Measurements from ENCODE around the gene TNFRSF4. TPM values are rescaled to one million over a fixed set of nuclear protein-coding genes. Genes with fewer than 3 reads are reported as not detected.

Gene TNFRSF4
- total and polyA plus RNA-seq, 2 of the 8 experiments (the other 6 are each of a cell fraction or from before 2014, with no cell fraction given) = 0.06 TPM; not detected in 1

DNA sequence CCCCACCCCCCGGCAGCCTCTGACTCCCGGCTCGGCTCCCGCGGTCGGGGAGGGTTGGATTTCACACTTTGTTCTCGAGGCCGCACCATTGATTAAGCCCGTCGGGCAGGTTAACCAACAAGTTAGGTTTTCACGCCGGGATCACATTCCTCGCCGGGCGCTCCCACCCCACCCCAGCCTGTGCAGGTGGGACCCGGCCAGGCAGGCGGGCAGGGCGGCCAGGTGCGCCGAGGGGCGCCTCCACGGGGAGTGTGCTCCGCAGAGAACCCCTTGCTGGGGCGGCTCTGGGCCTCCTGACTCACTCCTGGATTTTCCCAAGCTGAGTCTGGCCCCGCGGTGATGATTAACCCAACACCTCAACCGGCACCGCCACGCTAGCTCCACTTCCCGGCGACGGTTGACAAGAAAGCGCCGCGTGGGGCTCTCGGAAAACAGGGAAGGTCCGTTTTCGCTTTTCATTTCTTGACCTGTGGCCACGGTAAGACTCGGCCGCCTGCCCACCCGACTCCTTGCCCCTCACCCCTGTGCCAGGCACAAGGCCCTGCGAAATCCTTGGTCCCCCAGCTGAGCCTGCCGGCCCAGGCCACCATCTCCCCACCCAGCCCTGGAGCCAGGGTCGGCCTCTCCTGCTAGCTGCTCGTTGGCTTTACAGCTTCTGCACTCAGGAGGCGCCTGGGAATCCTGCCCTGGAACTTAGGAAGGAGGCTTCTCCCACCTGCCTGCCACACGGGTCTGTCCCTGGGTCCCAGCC lies 49.1 kb downstream of the TNFRSF4 start:
- Histone ChIP-seq H3K14ac (ENCODE audit: insufficient read length) (no peak overlapping the region), H3K4ac (replicated peaks; ENCODE audit: insufficient read length, low read depth, low read length) (peak overlapping the region; percentile 99), H3K27me3 (replicated peaks in 1 of 4; ENCODE audit: control insufficient read depth in 3 of 4, extremely low read depth in 1 of 4, insufficient read depth in 3 of 4, low read length in 3 of 4) (no peaks in the 10 kb centered on the region), H3K56ac (replicated peaks; ENCODE audit: insufficient read length, low read depth, low read length) (peak overlapping the region; percentile 25), H2BK15ac (ENCODE audit: low read length) (peak overlapping the region; percentile 72; the same call in 1 of the 2 replicates), H3K18ac (ENCODE audit: extremely low read depth, low read length) (peak overlapping the region; percentile 62), H4K91ac (replicated peaks; ENCODE audit: insufficient read length, low read length) (peak overlapping the region; percentile 95), H3K36me3 (ENCODE audit: control insufficient read depth in 2 of 4, insufficient read depth in 4 of 4, low read length in 3 of 4) (no peaks in the 10 kb centered on the region), H2AK5ac (ENCODE audit: low read depth, low read length) (no peak overlapping the region), H4K8ac (ENCODE audit: extremely low read depth, insufficient read depth, low read length) (peak overlapping the region; percentile 73), H2AFZ (ENCODE audit: low read length) (no peak overlapping the region), H3K9me3 (ENCODE audit: insufficient read depth in 2 of 2, low read depth in 1 of 2, low read length in 1 of 2) (no peaks in the 10 kb centered on the region), H3K4me2 (ENCODE audit: insufficient read depth in 1 of 2, low read depth in 2 of 2, low read length in 2 of 2) (peak overlapping the region; percentile 19 to 23; a peak in 2 of 4 replicates), H4K20me1 (replicated peaks in 1 of 2; ENCODE audit: control insufficient read depth in 1 of 2, insufficient read depth in 2 of 2, low read length in 2 of 2) (no peaks in the 10 kb centered on the region), H3K9ac (replicated peaks in 1 of 4; ENCODE audit: extremely low read depth in 1 of 4, low read depth in 3 of 4, low read length in 3 of 4) (no peak overlapping the region; a peak in 1 of 7 replicates), H3K27ac (ENCODE audit: low read depth, low read length) (no peak overlapping the region), H2BK20ac (ENCODE audit: low read length) (no peak overlapping the region), H3K23ac (ENCODE audit: insufficient read length) (no peak overlapping the region), H3K79me1 (ENCODE audit: low read depth, low read length) (no peaks in the 10 kb centered on the region; the same call in 1 of the 2 replicates), H3K4me1 (replicated peaks in 1 of 4; ENCODE audit: control insufficient read depth in 3 of 4, insufficient read depth in 4 of 4, low read length in 3 of 4) (peaks cover 0 to 37% (median 20%) of the 10 kb centered on the region in 4 experiments; a peak in 6 of 7 replicates), H3K79me2 (ENCODE audit: control insufficient read depth in 1 of 2, insufficient read depth in 2 of 2, low read length in 2 of 2) (no peaks in the 10 kb centered on the region; a peak in 2 of 4 replicates), H2BK120ac (replicated peaks; ENCODE audit: low read depth, low read length) (peak overlapping the region; percentile 33), H2BK5ac (ENCODE audit: low read depth, low read length) (peak overlapping the region; percentile 78; the same call in 1 of the 2 replicates), H3K4me3 (ENCODE audit: extremely low read depth in 1 of 4, insufficient read depth in 2 of 4, low read depth in 3 of 4, low read length in 4 of 4) (peak overlapping the region in 1 of 4 experiments; percentile 25; a peak in 2 of 8 replicates), H4K5ac (ENCODE audit: insufficient read length, low read depth, low read length) (no peak overlapping the region), H3K23me2 (ENCODE audit: low read depth, low read length) (peaks cover 8% of the 10 kb centered on the region; the same call in 1 of the 2 replicates), H2BK12ac (ENCODE audit: low read depth, low read length) (peak overlapping the region; percentile 90)
- ChIA-PET CTCF (ENCODE audit: partially characterized antibody) (interaction anchor here (0.6 to 1.7 kb wide), 10 partner anchors 9 to 137 kb away, joined by 3 to 8 read pairs (median 3); no protein-coding TSS in a partner anchor), POLR2A (ENCODE audit: partially characterized antibody) (interaction anchor here (0.6 to 3.8 kb wide), 7 partner anchors 10 to 151 kb away, joined by 3 to 15 read pairs (median 3); partner anchors contain the start of gene TTLL10)
- DNase-seq (ENCODE audit: low read depth in 1 of 2, low spot score in 2 of 2) = no peak
- no peak for FAIRE-seq
- WGBS, 2 experiments (ENCODE audit: extremely low coverage in 1 of 2, insufficient coverage in 1 of 2, insufficient read length in 1 of 2, insufficient replicate concordance in 2 of 2, low coverage in 1 of 2, low lambda C conversion rate in 2 of 2, missing lambda C conversion rate in 1 of 2) = 48% methylated on average over 31 of the region's 48 CpGs; no CpG with 5 or more reads in 1 of the 2 experiments
- peak; percentile 65 for TF ChIP-seq ASH2L (IDR thresholded peaks at IDR 0.05; ENCODE audit: low read length)
- no peak for TF ChIP-seq SIN3A (conservative IDR thresholded peaks at IDR 0.05 in 1 of 2, IDR thresholded peaks at IDR 0.05 in 1 of 2; ENCODE audit: low read depth in 1 of 2, low read length in 2 of 2)
- TF ChIP-seq, protein P1, sequence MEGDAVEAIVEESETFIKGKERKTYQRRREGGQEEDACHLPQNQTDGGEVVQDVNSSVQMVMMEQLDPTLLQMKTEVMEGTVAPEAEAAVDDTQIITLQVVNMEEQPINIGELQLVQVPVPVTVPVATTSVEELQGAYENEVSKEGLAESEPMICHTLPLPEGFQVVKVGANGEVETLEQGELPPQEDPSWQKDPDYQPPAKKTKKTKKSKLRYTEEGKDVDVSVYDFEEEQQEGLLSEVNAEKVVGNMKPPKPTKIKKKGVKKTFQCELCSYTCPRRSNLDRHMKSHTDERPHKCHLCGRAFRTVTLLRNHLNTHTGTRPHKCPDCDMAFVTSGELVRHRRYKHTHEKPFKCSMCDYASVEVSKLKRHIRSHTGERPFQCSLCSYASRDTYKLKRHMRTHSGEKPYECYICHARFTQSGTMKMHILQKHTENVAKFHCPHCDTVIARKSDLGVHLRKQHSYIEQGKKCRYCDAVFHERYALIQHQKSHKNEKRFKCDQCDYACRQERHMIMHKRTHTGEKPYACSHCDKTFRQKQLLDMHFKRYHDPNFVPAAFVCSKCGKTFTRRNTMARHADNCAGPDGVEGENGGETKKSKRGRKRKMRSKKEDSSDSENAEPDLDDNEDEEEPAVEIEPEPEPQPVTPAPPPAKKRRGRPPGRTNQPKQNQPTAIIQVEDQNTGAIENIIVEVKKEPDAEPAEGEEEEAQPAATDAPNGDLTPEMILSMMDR (IDR thresholded peaks at IDR 0.05; ENCODE audit: control extremely low read depth in 1 of 3, insufficient read depth in 1 of 3, low read depth in 1 of 3, low read length in 3 of 3) = no peak
- TF ChIP-seq RBBP5 (IDR thresholded peaks at IDR 0.05; ENCODE audit: borderline replicate concordance, low read depth, low read length) = no peak
- TF ChIP-seq, protein P2, sequence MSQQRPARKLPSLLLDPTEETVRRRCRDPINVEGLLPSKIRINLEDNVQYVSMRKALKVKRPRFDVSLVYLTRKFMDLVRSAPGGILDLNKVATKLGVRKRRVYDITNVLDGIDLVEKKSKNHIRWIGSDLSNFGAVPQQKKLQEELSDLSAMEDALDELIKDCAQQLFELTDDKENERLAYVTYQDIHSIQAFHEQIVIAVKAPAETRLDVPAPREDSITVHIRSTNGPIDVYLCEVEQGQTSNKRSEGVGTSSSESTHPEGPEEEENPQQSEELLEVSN (IDR thresholded peaks at IDR 0.05) = peak; percentile 84
- no peak for TF ChIP-seq CHD2 (IDR thresholded peaks at IDR 0.05; ENCODE audit: low read length)
- peak; percentile 18 for TF ChIP-seq GABPA (IDR thresholded peaks at IDR 0.05; ENCODE audit: borderline replicate concordance, insufficient read depth, low read length)
